K562 (cell line): ENCODE results near the gene RWDD1. TPM values are rescaled to one million over a fixed set of nuclear protein-coding genes. Genes with fewer than 3 reads are reported as not detected.

Source experiments
- ATF1 ChIP-seq, 2 experiments: fragments of 450-650 bp in 1 of 2; IDR thresholded peaks; 2 replicates each; pipeline ENCODE4 v1.6.1; 2016; ENCODE audit warnings: missing compliant biosample characterization in 1 of 2, missing genetic modification characterization in 1 of 2
- BHLHE40 ChIP-seq: IDR thresholded peaks from 2 replicates; pipeline ENCODE4 v1.6.1; 2011; ENCODE audit warnings: low read length, improper control_type of control experiment
- C11orf30 ChIP-seq: fragments of 450-650 bp; IDR thresholded peaks from 2 replicates; pipeline ENCODE4 v1.6.1; 2016; ENCODE audit warnings: low read depth, mild to moderate bottlenecking
- CTBP1 ChIP-seq: fragments of 450-650 bp; IDR thresholded peaks from 2 replicates; pipeline ENCODE4 v1.6.1; 2016; ENCODE audit warnings: borderline replicate concordance
- CXXC5 ChIP-seq: fragments of 250-450 bp; sonication (Bioruptor Pico); IDR thresholded peaks from 2 replicates; pipeline ENCODE4 v1.8.0; 2022; ENCODE audit warnings: inconsistent platforms, mild to moderate bottlenecking, moderate library complexity
- ILF3 ChIP-seq: fragments of 450-650 bp; IDR thresholded peaks from 2 replicates; pipeline ENCODE4 v1.6.1; 2018; ENCODE audit warnings: antibody characterized with exemption, mild to moderate bottlenecking, moderate library complexity, borderline replicate concordance
- MAFG ChIP-seq: fragments of 450-650 bp; conservative IDR thresholded peaks from 2 replicates; pipeline ENCODE4 v1.6.1; 2016; ENCODE audit warnings: missing genetic modification characterization, missing compliant biosample characterization
- NONO ChIP-seq, 2 experiments: fragments of 200-400 bp in 1 of 2; fragments of 450-650 bp in 1 of 2; formaldehyde crosslinking in 1 of 2; IDR thresholded peaks; 2 replicates each; pipeline ENCODE4 v1.6.1; 2017; ENCODE audit warnings: low read depth in 2 of 2, mild to moderate bottlenecking in 2 of 2, moderate library complexity in 2 of 2, low read length in 1 of 2
- NR4A1 ChIP-seq, 2 experiments: fragments of 250-450 bp in 1 of 2; fragments of 450-650 bp in 1 of 2; sonication (Bioruptor Pico) in 1 of 2; IDR thresholded peaks; 2 replicates each; pipeline versions ENCODE4 v1.4.0 to v1.6.1; 2016 to 2020; ENCODE audit warnings: mild to moderate bottlenecking in 2 of 2, missing compliant biosample characterization in 1 of 2, missing genetic modification characterization in 1 of 2, moderate library complexity in 1 of 2
- RUNX1 ChIP-seq: sonication (generic); IDR thresholded peaks from 2 replicates; pipeline ENCODE4 v1.6.1; 2016; ENCODE audit warnings: antibody characterized with exemption, low read depth
- SMAD4 ChIP-seq: fragments of 250-450 bp; sonication (Bioruptor Pico); conservative IDR thresholded peaks from 2 replicates; pipeline ENCODE4 v1.8.0; 2021; ENCODE audit warnings: inconsistent platforms, mild to moderate bottlenecking, moderate library complexity
- TBP ChIP-seq: optimal IDR thresholded peaks from 2 replicates; pipeline ENCODE3; 2011; ENCODE audit warnings: low read depth, low read length, improper control_type of control experiment
- TSC22D4 ChIP-seq: fragments of 450-650 bp; IDR thresholded peaks from 2 replicates; pipeline ENCODE4 v1.6.1; 2016; ENCODE audit warnings: missing genetic modification characterization, missing biosample characterization, control low read depth
- ZNF134 ChIP-seq: fragments of 250-450 bp; sonication (Bioruptor Pico); conservative IDR thresholded peaks from 2 replicates; pipeline ENCODE4 v1.4.0; 2020
- polyA plus RNA-seq, 8 experiments: library from polyadenylated mRNA; depleted of rRNA in 4 of 8; stranded (reverse) in 5 of 8; unstranded in 3 of 8; fragments of >200 nt; fragmentation: Nextera tagmentation in 2 of 8; fragmentation: Illumina TruSeq in 1 of 8; extraction: Ambion mirVana in 2 of 8; extraction: Trizol in 1 of 8; gene quantifications; 2 replicates each; pipeline versions ENCODE4 v1.2.1 to v1.2.3, GENCODE V29; 2011 to 2014; ENCODE audit warnings: inconsistent platforms in 1 of 8, missing spikeins in 1 of 8
- total RNA-seq, 7 experiments: library from RNA; depleted of rRNA in 6 of 7; stranded (reverse); fragments of >200 nt in 6 of 7; fragmentation: Illumina TruSeq in 2 of 7; extraction: Trizol in 2 of 7; gene quantifications; 2 replicates each; pipeline versions ENCODE4 v1.2.1 to v1.2.3, GENCODE V29; 2011 to 2021; ENCODE audit warnings: low replicate concordance in 1 of 7
- TF ChIP-seq, protein P1 (sequence below), 2 experiments: fragments of 450-650 bp in 1 of 2; sonication (generic) in 1 of 2; formaldehyde crosslinking in 1 of 2; IDR thresholded peaks in 1 of 2; conservative IDR thresholded peaks in 1 of 2; 2 replicates each; pipeline versions ENCODE4 v1.6.1 to v1.8.1; 2016 to 2023; ENCODE audit warnings: mild to moderate bottlenecking in 2 of 2, moderate library complexity in 2 of 2, inconsistent platforms in 1 of 2, missing genetic modification reagents in 1 of 2
- TF ChIP-seq, protein P2 (sequence below): fragments of 250-450 bp; sonication (Bioruptor Pico); IDR thresholded peaks from 2 replicates; pipeline ENCODE4 v1.4.0; 2020

RWDD1 gene
- total and polyA plus RNA-seq, 9 of the 15 experiments (the other 6 are each of a cell fraction or from before 2014, with no cell fraction given) = 31.9 to 89.8 (median 48.7) TPM

DNA sequence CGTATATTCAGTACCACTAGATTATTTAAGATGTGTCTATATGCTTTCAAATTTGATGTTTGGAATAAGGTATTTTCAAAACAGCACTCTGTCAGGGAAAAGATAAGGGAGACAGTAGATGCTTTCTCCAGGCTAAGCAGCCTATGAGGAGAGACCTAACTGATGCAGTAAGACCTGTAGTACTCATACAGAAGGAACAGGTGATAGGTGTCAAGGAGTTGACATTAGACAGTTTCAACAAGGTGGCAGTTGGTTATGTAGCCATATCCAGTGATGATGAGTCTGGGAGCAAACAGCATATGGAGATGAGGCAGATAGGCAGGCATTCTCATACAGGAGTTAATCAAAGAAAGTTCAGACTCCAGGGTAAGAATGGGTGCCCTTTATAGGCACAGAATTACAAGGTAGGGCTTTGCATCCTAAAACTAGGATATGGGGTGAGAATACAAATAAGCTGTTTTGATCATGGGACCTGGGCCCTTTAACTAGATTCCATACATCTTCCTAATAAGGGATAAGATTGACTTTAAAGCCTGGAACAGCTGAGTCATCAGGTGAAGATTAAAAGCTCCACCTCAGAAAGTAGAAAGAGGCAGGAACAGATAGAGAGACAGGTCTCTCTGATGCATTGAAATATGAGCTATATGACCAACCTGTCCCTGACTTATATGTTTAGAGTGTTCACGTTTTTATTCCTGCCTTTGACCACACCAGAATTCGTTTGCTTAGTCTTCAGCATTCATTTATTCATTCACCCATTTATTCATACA, 52.9 kb downstream of the RWDD1 start (continued):
- TF ChIP-seq BHLHE40 = no peak
- peak; percentile 91 for TF ChIP-seq MAFG (tag)
- no peak for TF ChIP-seq SMAD4 (CRISPR knock-in tag)
- peak; percentile 34; the same call in 1 of the 2 replicates for TF ChIP-seq CTBP1
- TF ChIP-seq NR4A1 (CRISPR knock-in tag; IDR thresholded peaks at IDR 0.05) = no peak
- no peak for TF ChIP-seq NR4A1 (tag; IDR thresholded peaks at IDR 0.05)
- no peak for TF ChIP-seq CXXC5
- TF ChIP-seq TBP = no peak
- TF ChIP-seq NONO (IDR thresholded peaks at IDR 0.05; ENCODE audit: low read depth in 2 of 2, low read length in 1 of 2) = no peak
- TF ChIP-seq, protein P1, sequence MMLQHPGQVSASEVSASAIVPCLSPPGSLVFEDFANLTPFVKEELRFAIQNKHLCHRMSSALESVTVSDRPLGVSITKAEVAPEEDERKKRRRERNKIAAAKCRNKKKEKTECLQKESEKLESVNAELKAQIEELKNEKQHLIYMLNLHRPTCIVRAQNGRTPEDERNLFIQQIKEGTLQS (IDR thresholded peaks at IDR 0.05) = peak; percentile 50
- TF ChIP-seq, protein P1 (CRISPR knock-in tag; conservative IDR thresholded peaks at IDR 0.05) = no peak
- TF ChIP-seq, protein P2, sequence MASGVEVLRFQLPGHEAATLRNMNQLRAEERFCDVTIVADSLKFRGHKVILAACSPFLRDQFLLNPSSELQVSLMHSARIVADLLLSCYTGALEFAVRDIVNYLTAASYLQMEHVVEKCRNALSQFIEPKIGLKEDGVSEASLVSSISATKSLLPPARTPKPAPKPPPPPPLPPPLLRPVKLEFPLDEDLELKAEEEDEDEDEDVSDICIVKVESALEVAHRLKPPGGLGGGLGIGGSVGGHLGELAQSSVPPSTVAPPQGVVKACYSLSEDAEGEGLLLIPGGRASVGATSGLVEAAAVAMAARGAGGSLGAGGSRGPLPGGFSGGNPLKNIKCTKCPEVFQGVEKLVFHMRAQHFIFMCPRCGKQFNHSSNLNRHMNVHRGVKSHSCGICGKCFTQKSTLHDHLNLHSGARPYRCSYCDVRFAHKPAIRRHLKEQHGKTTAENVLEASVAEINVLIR (CRISPR knock-in tag) = no peak
- TF ChIP-seq TSC22D4 (tag) = no peak
- TF ChIP-seq ATF1 (CRISPR knock-in tag; IDR thresholded peaks at IDR 0.05) = no peak
- no peak for TF ChIP-seq ATF1 (tag; IDR thresholded peaks at IDR 0.05)
- TF ChIP-seq ILF3 = no peak
- TF ChIP-seq C11orf30 = peak; percentile 90
- TF ChIP-seq RUNX1 = no peak
- peak; percentile 43; the same call in 1 of the 2 replicates for TF ChIP-seq ZNF134 (CRISPR knock-in tag)
